Measurements from ENCODE around the gene GLIS2.

DNA sequence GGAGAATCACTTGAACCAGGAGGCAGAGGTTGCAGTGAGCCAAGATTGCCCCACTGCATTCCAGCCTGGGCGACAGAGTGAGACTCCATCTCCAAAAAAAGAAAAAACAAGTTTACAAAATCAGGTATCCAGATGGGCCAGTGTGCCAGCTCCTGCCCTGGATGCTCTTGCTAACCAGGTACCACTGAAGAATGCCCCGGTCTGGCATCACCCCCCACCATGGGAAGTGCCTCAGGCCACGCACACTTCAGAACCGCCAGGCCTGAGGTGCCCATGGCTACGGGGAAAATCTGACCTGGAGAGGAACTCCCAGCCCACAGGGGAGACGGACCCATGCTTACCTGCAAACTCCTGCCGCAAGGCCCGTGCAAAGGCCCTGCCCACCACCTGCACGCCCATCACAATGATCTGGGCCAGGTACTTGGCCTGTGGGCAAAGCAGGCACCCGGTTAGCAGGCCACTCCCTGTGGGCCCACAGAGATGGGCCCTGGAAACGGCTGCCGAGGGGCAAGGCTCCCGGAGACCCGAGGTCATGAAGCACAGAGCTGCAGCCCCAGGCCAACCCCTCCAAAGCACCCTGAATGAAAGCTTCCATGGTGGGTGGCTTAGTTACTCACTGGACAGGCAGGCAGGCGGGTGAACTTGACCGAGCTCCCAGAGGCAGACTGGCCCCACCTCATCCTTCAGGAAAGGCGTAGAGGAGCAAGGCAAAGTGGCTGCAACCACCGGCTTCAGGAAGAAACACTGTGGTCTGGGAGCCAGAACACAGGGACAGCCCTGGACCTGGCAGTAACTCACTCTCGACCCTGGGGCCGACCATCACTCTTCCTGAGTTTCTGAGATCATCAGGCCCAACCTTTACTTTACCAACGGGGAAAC, 27.2 kb downstream of the GLIS2 start:
- TF ChIP-seq, protein P1, sequence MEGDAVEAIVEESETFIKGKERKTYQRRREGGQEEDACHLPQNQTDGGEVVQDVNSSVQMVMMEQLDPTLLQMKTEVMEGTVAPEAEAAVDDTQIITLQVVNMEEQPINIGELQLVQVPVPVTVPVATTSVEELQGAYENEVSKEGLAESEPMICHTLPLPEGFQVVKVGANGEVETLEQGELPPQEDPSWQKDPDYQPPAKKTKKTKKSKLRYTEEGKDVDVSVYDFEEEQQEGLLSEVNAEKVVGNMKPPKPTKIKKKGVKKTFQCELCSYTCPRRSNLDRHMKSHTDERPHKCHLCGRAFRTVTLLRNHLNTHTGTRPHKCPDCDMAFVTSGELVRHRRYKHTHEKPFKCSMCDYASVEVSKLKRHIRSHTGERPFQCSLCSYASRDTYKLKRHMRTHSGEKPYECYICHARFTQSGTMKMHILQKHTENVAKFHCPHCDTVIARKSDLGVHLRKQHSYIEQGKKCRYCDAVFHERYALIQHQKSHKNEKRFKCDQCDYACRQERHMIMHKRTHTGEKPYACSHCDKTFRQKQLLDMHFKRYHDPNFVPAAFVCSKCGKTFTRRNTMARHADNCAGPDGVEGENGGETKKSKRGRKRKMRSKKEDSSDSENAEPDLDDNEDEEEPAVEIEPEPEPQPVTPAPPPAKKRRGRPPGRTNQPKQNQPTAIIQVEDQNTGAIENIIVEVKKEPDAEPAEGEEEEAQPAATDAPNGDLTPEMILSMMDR (conservative IDR thresholded peaks at IDR 0.05 in 1 of 2, IDR thresholded peaks at IDR 0.05 in 1 of 2; ENCODE audit: low read depth in 1 of 2, low read length in 2 of 2): no peak
- no peak for TF ChIP-seq EZH2 (IDR thresholded peaks at IDR 0.05; ENCODE audit: low read length, missing control alignments)

Measured in fibroblast of lung (primary cell).